Measurements from ENCODE around the gene GBP3.
"Not testable (repeated sequence)": the region's sequence is repeated elsewhere in the genome, so short reads cannot be mapped to it uniquely, and the experiment has no call there.

GBP3 gene

GRCh38 chr1:88982055-88982454 lies 40.6 kb downstream of the GBP3 start:
- Histone ChIP-seq H2AFZ (ENCODE audit: low read depth, low read length, severe bottlenecking) (no peak overlapping the region), H3K27ac (ENCODE audit: low read depth, low read length) (no peak overlapping the region), H3K9me2 (replicated peaks; ENCODE audit: insufficient read depth, low read length) (no peaks in the 10 kb centered on the region), H3K4me2 (ENCODE audit: low read depth, low read length, poor library complexity, severe bottlenecking) (no peak overlapping the region), H3K9ac (ENCODE audit: low read length) (no peak overlapping the region), H4K20me1 (ENCODE audit: low read depth, low read length) (no peaks in the 10 kb centered on the region), H3K4me3 (ENCODE audit: insufficient read depth, low read length, poor library complexity, severe bottlenecking) (no peak overlapping the region), H3K79me2 (ENCODE audit: insufficient read depth, low read length) (peaks cover 45% of the 10 kb centered on the region), H3K36me3 (ENCODE audit: low read length) (no peaks in the 10 kb centered on the region), H3K9me3 (ENCODE audit: insufficient read depth, low read length) (no peaks in the 10 kb centered on the region), H3F3A (ENCODE audit: insufficient read depth) (0 out of 2 replicates have a peak, but pooled peaks cover under 1% of the 10 kb centered on the region), H3K27me3 (ENCODE audit: low read length) (no peaks in the 10 kb centered on the region)
- TF ChIP-seq, protein P1, sequence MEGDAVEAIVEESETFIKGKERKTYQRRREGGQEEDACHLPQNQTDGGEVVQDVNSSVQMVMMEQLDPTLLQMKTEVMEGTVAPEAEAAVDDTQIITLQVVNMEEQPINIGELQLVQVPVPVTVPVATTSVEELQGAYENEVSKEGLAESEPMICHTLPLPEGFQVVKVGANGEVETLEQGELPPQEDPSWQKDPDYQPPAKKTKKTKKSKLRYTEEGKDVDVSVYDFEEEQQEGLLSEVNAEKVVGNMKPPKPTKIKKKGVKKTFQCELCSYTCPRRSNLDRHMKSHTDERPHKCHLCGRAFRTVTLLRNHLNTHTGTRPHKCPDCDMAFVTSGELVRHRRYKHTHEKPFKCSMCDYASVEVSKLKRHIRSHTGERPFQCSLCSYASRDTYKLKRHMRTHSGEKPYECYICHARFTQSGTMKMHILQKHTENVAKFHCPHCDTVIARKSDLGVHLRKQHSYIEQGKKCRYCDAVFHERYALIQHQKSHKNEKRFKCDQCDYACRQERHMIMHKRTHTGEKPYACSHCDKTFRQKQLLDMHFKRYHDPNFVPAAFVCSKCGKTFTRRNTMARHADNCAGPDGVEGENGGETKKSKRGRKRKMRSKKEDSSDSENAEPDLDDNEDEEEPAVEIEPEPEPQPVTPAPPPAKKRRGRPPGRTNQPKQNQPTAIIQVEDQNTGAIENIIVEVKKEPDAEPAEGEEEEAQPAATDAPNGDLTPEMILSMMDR (IDR thresholded peaks at IDR 0.05; ENCODE audit: insufficient read depth, low read length, poor library complexity, severe bottlenecking) = no peak
- no peak for TF ChIP-seq EZH2phosphoT487 (conservative IDR thresholded peaks at IDR 0.05; ENCODE audit: low read length)

- not testable (repeated sequence) for H3K9me2 ChIP-seq (replicated peaks; ENCODE audit: insufficient read depth, low read length); H3F3A ChIP-seq (ENCODE audit: insufficient read depth); H4K20me1 ChIP-seq (ENCODE audit: low read depth, low read length); H3K4me2 ChIP-seq (ENCODE audit: low read depth, low read length, poor library complexity, severe bottlenecking); H3K4me3 ChIP-seq (ENCODE audit: insufficient read depth, low read length, poor library complexity, severe bottlenecking); H2AFZ ChIP-seq (ENCODE audit: low read depth, low read length, severe bottlenecking); H3K27ac ChIP-seq (ENCODE audit: low read depth, low read length); H3K9me3 ChIP-seq (ENCODE audit: insufficient read depth, low read length); H3K27me3 ChIP-seq (ENCODE audit: low read length); H3K9ac ChIP-seq (ENCODE audit: low read length); H3K36me3 ChIP-seq (ENCODE audit: low read length)
- peaks cover 39% of the 10 kb centered on the region for H3K79me2 ChIP-seq (ENCODE audit: insufficient read depth, low read length)
Measured at GRCh38 chr1:88981506-88981905, 41.2 kb downstream of the GBP3 start.

DNA sequence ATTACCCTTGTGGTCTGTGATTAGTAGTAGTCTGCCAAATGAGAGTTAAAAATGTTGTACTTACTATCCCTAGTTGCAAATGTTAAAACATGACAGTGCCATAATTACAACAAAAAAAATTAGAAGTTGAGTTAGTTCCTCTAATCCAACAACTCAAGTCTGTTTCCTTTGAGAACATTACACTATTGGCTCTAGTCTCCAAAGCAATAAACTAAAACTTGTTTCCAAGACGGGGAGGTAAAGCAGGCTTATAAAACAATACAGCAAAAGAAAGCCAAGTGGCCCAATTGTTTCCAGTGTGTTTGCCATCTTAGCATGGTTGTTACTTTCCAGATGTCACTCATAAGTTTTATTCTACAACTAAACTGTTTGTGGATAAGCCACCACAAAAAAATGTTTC lies 41.8 kb downstream of the GBP3 start:
- no peak overlapping the region for H3K9ac ChIP-seq (ENCODE audit: low read length)
- H3K27ac ChIP-seq (ENCODE audit: low read depth, low read length) = no peak overlapping the region
- H3K79me2 ChIP-seq (ENCODE audit: insufficient read depth, low read length) = peaks cover 33% of the 10 kb centered on the region
- H3K36me3 ChIP-seq (ENCODE audit: low read length) = no peaks in the 10 kb centered on the region
- no peak overlapping the region for H2AFZ ChIP-seq (ENCODE audit: low read depth, low read length, severe bottlenecking)
- H3K4me2 ChIP-seq (ENCODE audit: low read depth, low read length, poor library complexity, severe bottlenecking) = no peak overlapping the region
- TF ChIP-seq, protein P1 (IDR thresholded peaks at IDR 0.05; ENCODE audit: insufficient read depth, low read length, poor library complexity, severe bottlenecking) = no peak
- H3K9me3 ChIP-seq (ENCODE audit: insufficient read depth, low read length) = no peaks in the 10 kb centered on the region
- H3K4me3 ChIP-seq (ENCODE audit: insufficient read depth, low read length, poor library complexity, severe bottlenecking) = no peak overlapping the region
- H3F3A ChIP-seq (ENCODE audit: insufficient read depth) = no peaks in the 10 kb centered on the region
- H4K20me1 ChIP-seq (ENCODE audit: low read depth, low read length) = no peaks in the 10 kb centered on the region
- H3K27me3 ChIP-seq (ENCODE audit: low read length) = no peaks in the 10 kb centered on the region
- H3K9me2 ChIP-seq (replicated peaks; ENCODE audit: insufficient read depth, low read length) = no peaks in the 10 kb centered on the region

DNA sequence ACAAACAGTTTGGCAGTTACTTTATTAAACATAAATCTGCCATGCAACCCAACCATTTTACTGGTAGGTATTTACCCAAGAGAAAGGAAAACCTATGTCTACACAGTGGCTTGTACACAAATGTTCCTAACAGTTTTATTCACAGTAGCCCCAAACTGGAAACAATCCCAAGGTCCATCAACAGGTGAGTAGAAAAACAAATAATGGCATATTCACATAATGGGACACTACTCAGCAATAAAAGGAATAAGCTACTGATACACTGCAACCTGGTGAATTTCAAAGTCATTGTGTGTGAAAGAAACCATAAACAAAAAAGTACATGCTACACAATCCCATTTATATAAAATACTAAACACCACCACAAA lies 42.9 kb downstream of the GBP3 start:
- TF ChIP-seq, protein P1 (IDR thresholded peaks at IDR 0.05; ENCODE audit: insufficient read depth, low read length, poor library complexity, severe bottlenecking) = no peak
- no peak for TF ChIP-seq EZH2phosphoT487 (conservative IDR thresholded peaks at IDR 0.05; ENCODE audit: low read length)
- H3K27ac ChIP-seq (ENCODE audit: low read depth, low read length) = no peak overlapping the region
- no peaks in the 10 kb centered on the region for H3K27me3 ChIP-seq (ENCODE audit: low read length)
- no peaks in the 10 kb centered on the region for H3K36me3 ChIP-seq (ENCODE audit: low read length)
- H3K79me2 ChIP-seq (ENCODE audit: insufficient read depth, low read length) = peaks cover 23% of the 10 kb centered on the region; the same call in 1 of the 2 replicates
- H3F3A ChIP-seq (ENCODE audit: insufficient read depth) = no peaks in the 10 kb centered on the region
- no peak overlapping the region for H3K4me2 ChIP-seq (ENCODE audit: low read depth, low read length, poor library complexity, severe bottlenecking)
- H3K9ac ChIP-seq (ENCODE audit: low read length) = no peak overlapping the region
- no peak overlapping the region for H2AFZ ChIP-seq (ENCODE audit: low read depth, low read length, severe bottlenecking)
- H3K9me3 ChIP-seq (ENCODE audit: insufficient read depth, low read length) = no peaks in the 10 kb centered on the region
- no peaks in the 10 kb centered on the region for H4K20me1 ChIP-seq (ENCODE audit: low read depth, low read length)
- H3K4me3 ChIP-seq (ENCODE audit: insufficient read depth, low read length, poor library complexity, severe bottlenecking) = no peak overlapping the region
- no peaks in the 10 kb centered on the region for H3K9me2 ChIP-seq (replicated peaks; ENCODE audit: insufficient read depth, low read length)

All from SU-DHL-6 (cell line).